Mucosa of rectum (tissue), 2 donors: ENCODE measurements around the gene OR2AE1.
"Not testable (repeated sequence)": the region's sequence is repeated elsewhere in the genome, so short reads cannot be mapped to it uniquely, and the experiment has no call there.

Source experiments
- H3K27ac ChIP-seq, 2 donors: one replicate each; pipeline ENCODE4 v1.7.0; 2013; ENCODE audit warnings: inconsistent platforms in 2 of 2, low read depth in 2 of 2, low read length in 2 of 2
- H3K27me3 ChIP-seq, 2 donors: one replicate each; pipeline ENCODE4 v1.7.0; 2013; ENCODE audit warnings: low read length in 2 of 2; ENCODE audit not compliant: control insufficient read depth in 2 of 2, insufficient read depth in 2 of 2
- H3K36me3 ChIP-seq, 2 donors: one replicate each; pipeline ENCODE4 v1.7.0; 2013; ENCODE audit warnings: low read length in 2 of 2; ENCODE audit not compliant: control insufficient read depth in 2 of 2, insufficient read depth in 2 of 2
- H3K4me1 ChIP-seq, 2 donors: one replicate each; pipeline ENCODE4 v1.7.0; 2013; ENCODE audit warnings: low read length in 2 of 2, mild to moderate bottlenecking in 1 of 2; ENCODE audit not compliant: control insufficient read depth in 2 of 2, insufficient read depth in 2 of 2
- H3K4me3 ChIP-seq, 2 donors: one replicate each; pipeline ENCODE4 v1.7.0; 2013; ENCODE audit warnings: low read length in 2 of 2
- H3K9ac ChIP-seq, 2 donors: one replicate each; pipeline ENCODE4 v1.7.0; 2013; ENCODE audit warnings: low read length in 2 of 2, low read depth in 1 of 2, mild to moderate bottlenecking in 1 of 2
- H3K9me3 ChIP-seq, 2 donors: one replicate each; pipeline ENCODE4 v1.7.0; 2013; ENCODE audit warnings: low read length in 2 of 2; ENCODE audit not compliant: control insufficient read depth in 2 of 2
- donor health status: healthy.
- donor health status: Normal muscosa, but diverticular disease.

OR2AE1 gene

GRCh38 chr7:99898836-99899235, 22.0 kb upstream of the OR2AE1 start:
- Histone ChIP-seq H3K27ac (no peak overlapping the region), H3K27me3 (no peaks in the 10 kb centered on the region), H3K36me3 (peaks cover 31 to 34% of the 10 kb centered on the region in 2 donors), H3K9me3 (no peaks in the 10 kb centered on the region), H3K9ac (no peak overlapping the region), H3K4me1 (no peaks in the 10 kb centered on the region), H3K4me3 (no peak overlapping the region)

GRCh38 chr7:99898023-99898357, 21.2 kb upstream of the OR2AE1 start:
- Histone ChIP-seq H3K9ac (no peak overlapping the region), H3K27me3 (no peaks in the 10 kb centered on the region), H3K36me3 (peaks cover 23 to 25% of the 10 kb centered on the region in 2 donors), H3K4me3 (no peak overlapping the region), H3K4me1 (no peaks in the 10 kb centered on the region), H3K27ac (no peak overlapping the region), H3K9me3 (no peaks in the 10 kb centered on the region)

GRCh38 chr7:99897322-99898022, 20.6 kb upstream of the OR2AE1 start:
- Histone ChIP-seq H3K27me3 (no peaks in the 10 kb centered on the region), H3K9me3 (no peaks in the 10 kb centered on the region), H3K27ac (no peak overlapping the region), H3K36me3 (peaks cover 18 to 20% of the 10 kb centered on the region in 2 donors), H3K4me1 (no peaks in the 10 kb centered on the region), H3K4me3 (no peak overlapping the region), H3K9ac (no peak overlapping the region)

- Histone ChIP-seq H3K9ac (no peak overlapping the region), H3K27ac (no peak overlapping the region), H3K27me3 (no peaks in the 10 kb centered on the region), H3K4me1 (no peaks in the 10 kb centered on the region), H3K9me3 (peaks cover 0 to under 1% of the 10 kb centered on the region in 2 donors), H3K36me3 (peaks cover 10 to 11% of the 10 kb centered on the region in 2 donors), H3K4me3 (no peak overlapping the region)
Measured at GRCh38 chr7:99894738-99895137, 17.9 kb upstream of the OR2AE1 start.

- Histone ChIP-seq H3K9ac (no peak overlapping the region), H3K4me1 (no peaks in the 10 kb centered on the region), H3K36me3 (peaks cover 6 to 15% of the 10 kb centered on the region in 2 donors), H3K27me3 (no peaks in the 10 kb centered on the region), H3K27ac (no peak overlapping the region), H3K9me3 (peaks cover 2 to 3% of the 10 kb centered on the region in 2 donors), H3K4me3 (no peak overlapping the region)
Measured at GRCh38 chr7:99893280-99893679, 16.4 kb upstream of the OR2AE1 start.

GRCh38 chr7:99890348-99890747, 13.5 kb upstream of the OR2AE1 start:
- not testable (repeated sequence) for H3K4me3 ChIP-seq, H3K9ac ChIP-seq, H3K9me3 ChIP-seq, H3K27ac ChIP-seq, H3K4me1 ChIP-seq, H3K27me3 ChIP-seq
- H3K36me3 ChIP-seq: peaks cover 6 to 15% of the 10 kb centered on the region in 2 donors

GRCh38 chr7:99888366-99888765, 11.5 kb upstream of the OR2AE1 start:
- H3K36me3 ChIP-seq: peaks cover 6 to 15% of the 10 kb centered on the region in 2 donors
- not testable (repeated sequence) for H3K4me3 ChIP-seq, H3K9ac ChIP-seq, H3K4me1 ChIP-seq, H3K9me3 ChIP-seq, H3K27me3 ChIP-seq, H3K27ac ChIP-seq

GRCh38 chr7:99881370-99881769, 4.5 kb upstream of the OR2AE1 start:
- no peaks in the 10 kb centered on the region for H3K4me1 ChIP-seq
- no peaks in the 10 kb centered on the region for H3K27me3 ChIP-seq
- H3K36me3 ChIP-seq: peaks cover 0 to under 1% of the 10 kb centered on the region in 2 donors
- H3K4me3 ChIP-seq: no peak overlapping the region
- no peak overlapping the region for H3K27ac ChIP-seq
- no peaks in the 10 kb centered on the region for H3K9me3 ChIP-seq
- H3K9ac ChIP-seq: no peak overlapping the region

- Histone ChIP-seq H3K9ac (no peak overlapping the region), H3K27me3 (no peaks in the 10 kb centered on the region), H3K4me3 (no peak overlapping the region), H3K4me1 (no peaks in the 10 kb centered on the region), H3K27ac (no peak overlapping the region), H3K36me3 (peaks cover 0 to 3% of the 10 kb centered on the region in 2 donors), H3K9me3 (no peaks in the 10 kb centered on the region)
Measured at GRCh38 chr7:99876491-99876890, 342 bp downstream of the OR2AE1 start.

- Histone ChIP-seq H3K27ac (no peak overlapping the region), H3K9ac (no peak overlapping the region)
Measured at GRCh38 chr7:99868246-99868645, 8.6 kb downstream of the OR2AE1 start.

GRCh38 chr7:99867477-99867876, 9.4 kb downstream of the OR2AE1 start:
- not testable (repeated sequence) for H3K4me3 ChIP-seq, H3K9me3 ChIP-seq, H3K27ac ChIP-seq, H3K4me1 ChIP-seq, H3K36me3 ChIP-seq, H3K9ac ChIP-seq, H3K27me3 ChIP-seq

More at GRCh38 chr7:99868246-99868645, 8.6 kb downstream of the OR2AE1 start:
- H3K4me1 ChIP-seq: no peaks in the 10 kb centered on the region
- no peaks in the 10 kb centered on the region for H3K36me3 ChIP-seq
- H3K4me3 ChIP-seq: no peak overlapping the region
- H3K9me3 ChIP-seq: no peaks in the 10 kb centered on the region
- H3K27me3 ChIP-seq: no peaks in the 10 kb centered on the region
